Upper lobe of left lung (tissue), 6 donors: ENCODE results near the gene ITPR1. TPM values are rescaled to one million over a fixed set of nuclear protein-coding genes. Genes with fewer than 3 reads are reported as not detected.

ENCODE experiments used
- ATAC-seq, 2 donors: fragments of 200-7000 bp; cut with Tn5 transposase; one replicate each; pipeline ENCODE4 v1.9.1; 2022; ENCODE audit warnings: mild to moderate bottlenecking in 2 of 2, moderate library complexity in 2 of 2; ENCODE audit not compliant: low FRiP score in 2 of 2
- DNase-seq, 2 donors: peaks; one replicate each; pipeline ENCODE4 v3.0.0-alpha.2; 2019 to 2020
- H3K27ac ChIP-seq, 4 donors: fragments of 200-600 bp; sonication (generic); one replicate each; pipeline ENCODE4 v1.5.1; 2016 to 2019
- H3K27me3 ChIP-seq, 4 donors: fragments of 200-600 bp; sonication (generic); one replicate each; pipeline ENCODE4 v1.5.1; 2017 to 2019
- H3K36me3 ChIP-seq, 4 donors: fragments of 200-600 bp; sonication (generic); one replicate each; pipeline ENCODE4 v1.5.1; 2016 to 2019
- H3K4me1 ChIP-seq, 4 donors: fragments of 200-600 bp; sonication (generic); one replicate each; pipeline ENCODE4 v1.5.1; 2018 to 2019
- H3K4me3 ChIP-seq, 4 donors: fragments of 200-600 bp; sonication (generic); one replicate each; pipeline ENCODE4 v1.5.1; 2017 to 2019; ENCODE audit warnings: mild to moderate bottlenecking in 2 of 4, moderate library complexity in 1 of 4
- H3K9me3 ChIP-seq, 4 donors: fragments of 200-600 bp; sonication (generic); one replicate each; pipeline ENCODE4 v1.5.1; 2018 to 2019
- CTCF ChIP-seq, 6 experiments: fragments of 450-650 bp in 4 of 6; fragments of 200-600 bp in 2 of 6; sonication (generic) in 2 of 6; IDR thresholded peaks; one replicate each; pipeline ENCODE4 v1.5.1; 2016 to 2019; ENCODE audit warnings: antibody characterized with exemption in 6 of 6
- EP300 ChIP-seq, 4 donors: sonication (generic); formaldehyde crosslinking; IDR thresholded peaks; one replicate each; pipeline ENCODE4 v1.5.1; 2017; ENCODE audit warnings: antibody characterized with exemption in 4 of 4, control low read depth in 2 of 4
- POLR2A ChIP-seq, 4 donors: fragments of 450-650 bp; IDR thresholded peaks; one replicate each; pipeline ENCODE4 v1.5.1; 2016 to 2017; ENCODE audit warnings: antibody characterized with exemption in 4 of 4, mild to moderate bottlenecking in 2 of 4
- POLR2AphosphoS5 ChIP-seq, 2 donors: sonication (generic); formaldehyde crosslinking; IDR thresholded peaks; one replicate each; pipeline ENCODE4 v1.5.1; 2017; ENCODE audit warnings: antibody characterized with exemption in 2 of 2
- WGBS, 2 donors: methylation state at CpG; one replicate each; pipeline ENCODE4 v1.1.5; 2017 to 2018; 5-methylcytosine and 5-hydroxymethylcytosine counted together
- total RNA-seq, 6 donors: library from RNA; depleted of rRNA in 4 of 6; stranded (reverse); fragments of >200 nt in 4 of 6; gene quantifications; one replicate each; pipeline versions ENCODE4 v1.1.0 to v1.2.1, GENCODE V29; 2016 to 2021
- donor health status: DM: no; HTN: no; CAD: no; lungs with moderate emphysema.
- donor health status: DM: no; HTN: yes; CAD: no; lungs with severe emphysema.

Gene ITPR1
- total RNA-seq, 6 donors from 2014 or later = 55.5 to 136 (median 66.2) TPM

GRCh38 chr3:4742359-4742758 lies 249.2 kb downstream of the ITPR1 start:
- no peak for TF ChIP-seq EP300 (IDR thresholded peaks at IDR 0.05)
- no peak for TF ChIP-seq POLR2A (IDR thresholded peaks at IDR 0.05)
- no peak for TF ChIP-seq POLR2AphosphoS5 (IDR thresholded peaks at IDR 0.05)
- no peak for TF ChIP-seq CTCF (IDR thresholded peaks at IDR 0.05)
- 85 to 88% methylated on average over 5 of the region's 5 CpGs for WGBS, 2 donors
- H3K9me3 ChIP-seq = no peaks in the 10 kb centered on the region
- no peaks in the 10 kb centered on the region for H3K27me3 ChIP-seq
- peak in 1 of 2 donors; percentile 13 for ATAC-seq
- H3K4me1 ChIP-seq = peaks cover 27 to 34% (median 28%) of the 10 kb centered on the region in 4 donors
- peak overlapping the region; percentile 71 to 88 (median 86) for H3K27ac ChIP-seq
- DNase-seq = no peak
- no peaks in the 10 kb centered on the region for H3K36me3 ChIP-seq
- H3K4me3 ChIP-seq = no peak overlapping the region

DNA sequence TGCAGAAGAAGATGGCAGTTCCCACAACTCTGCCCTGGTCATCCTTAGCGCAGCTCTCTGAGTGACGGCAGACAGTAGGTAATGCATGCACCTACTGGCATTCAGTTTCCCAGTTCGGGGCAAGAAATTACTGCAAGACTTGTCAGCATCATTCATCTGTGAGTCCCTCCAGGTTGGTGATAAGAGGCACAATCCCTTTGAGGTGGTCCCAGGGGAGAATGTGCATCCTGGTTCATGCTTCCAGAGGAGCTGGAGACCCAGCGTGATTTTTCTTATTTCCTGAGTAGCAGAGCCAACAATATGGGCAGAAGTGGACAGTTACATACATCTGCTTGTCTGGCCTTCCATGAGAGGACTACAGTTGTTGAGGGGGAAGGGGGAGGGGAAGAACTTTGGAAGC lies 250.2 kb downstream of the ITPR1 start:
- no peak overlapping the region for H3K27ac ChIP-seq

GRCh38 chr3:4744405-4745234 lies 251.5 kb downstream of the ITPR1 start:
- Histone ChIP-seq H3K9me3 (no peaks in the 10 kb centered on the region), H3K4me1 (peaks cover 27 to 34% (median 30%) of the 10 kb centered on the region in 4 donors), H3K27ac (no peak overlapping the region), H3K36me3 (no peaks in the 10 kb centered on the region), H3K4me3 (no peak overlapping the region), H3K27me3 (no peaks in the 10 kb centered on the region)
- 77 to 80% methylated on average over 3 of the region's 3 CpGs for WGBS, 2 donors
- TF ChIP-seq POLR2AphosphoS5 (IDR thresholded peaks at IDR 0.05) = no peak
- TF ChIP-seq CTCF (IDR thresholded peaks at IDR 0.05) = no peak
- TF ChIP-seq POLR2A (IDR thresholded peaks at IDR 0.05) = no peak
- no peak for TF ChIP-seq EP300 (IDR thresholded peaks at IDR 0.05)
- no peak for DNase-seq
- no peak for ATAC-seq

More for the DNA sequence above, 250.2 kb downstream of the ITPR1 start:
- no peaks in the 10 kb centered on the region for H3K27me3 ChIP-seq
- no peak for DNase-seq
- H3K4me3 ChIP-seq = no peak overlapping the region
- peaks cover 26 to 32% (median 28%) of the 10 kb centered on the region in 4 donors for H3K4me1 ChIP-seq
- no peak for TF ChIP-seq POLR2A (IDR thresholded peaks at IDR 0.05)
- TF ChIP-seq CTCF (IDR thresholded peaks at IDR 0.05) = no peak
- TF ChIP-seq EP300 (IDR thresholded peaks at IDR 0.05) = no peak
- H3K36me3 ChIP-seq = no peaks in the 10 kb centered on the region
- ATAC-seq = no peak
- WGBS, 2 donors = 96% methylated on average over 4 of the region's 4 CpGs
- no peaks in the 10 kb centered on the region for H3K9me3 ChIP-seq

DNA sequence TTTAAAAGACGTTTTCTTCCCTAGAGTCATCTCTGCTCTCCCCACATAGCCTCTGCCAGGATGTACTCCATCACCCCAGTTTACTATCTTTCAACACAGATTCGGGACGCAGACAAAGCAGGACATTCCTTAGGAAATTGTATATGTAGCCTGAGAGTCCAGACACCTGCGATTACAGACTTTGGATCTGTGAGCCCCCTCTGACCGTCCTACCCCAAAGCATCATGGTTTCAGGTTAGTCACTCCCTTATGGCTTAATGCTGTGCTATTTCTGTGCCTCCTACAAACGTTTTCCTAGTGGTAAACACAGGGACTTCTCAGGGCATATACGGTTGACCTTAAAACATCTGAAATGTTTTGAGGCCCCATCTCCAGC lies 252.1 kb downstream of the ITPR1 start:
- TF ChIP-seq POLR2AphosphoS5 (IDR thresholded peaks at IDR 0.05) = no peak
- no peak for TF ChIP-seq POLR2A (IDR thresholded peaks at IDR 0.05)
- TF ChIP-seq EP300 (IDR thresholded peaks at IDR 0.05) = no peak
- TF ChIP-seq CTCF (IDR thresholded peaks at IDR 0.05) = no peak
- peaks cover 26 to 37% (median 34%) of the 10 kb centered on the region in 4 donors for H3K4me1 ChIP-seq
- no peak overlapping the region for H3K4me3 ChIP-seq
- no peaks in the 10 kb centered on the region for H3K9me3 ChIP-seq
- DNase-seq (no peak), ATAC-seq (no peak)
- no peak overlapping the region for H3K27ac ChIP-seq
- WGBS, 2 donors = 65 to 68% methylated on average over 7 of the region's 7 CpGs
- H3K27me3 ChIP-seq = no peaks in the 10 kb centered on the region
- H3K36me3 ChIP-seq = no peaks in the 10 kb centered on the region
